Fibroblast of peridontal ligament (primary cell): ENCODE measurements around the gene BAIAP2L1.
A peak's percentile ranks its signal among the peaks of the same experiment; 100 is the strongest.
"Not testable (repeated sequence)": the region's sequence is repeated elsewhere in the genome, so short reads cannot be mapped to it uniquely, and the experiment has no call there.

Experiments used
- DNase-seq: peaks from one replicate; pipeline ENCODE4 v3.0.0-alpha.2; 2010; ENCODE audit errors: extremely low read depth

Gene BAIAP2L1

GRCh38 chr7:98400542-98401340, at the start of gene BAIAP2L1:
TSS of gene BAIAP2L1 (minus strand) at chr7:98401090. CDS start at chr7:98400852, 238 bp downstream.
- no peak for DNase-seq

- DNase-seq: no peak
Observed at GRCh38 chr7:98448766-98449165, 47.9 kb upstream of the BAIAP2L1 start.

GRCh38 chr7:98440992-98441391, 40.1 kb upstream of the BAIAP2L1 start:
- not testable (repeated sequence) for DNase-seq

GRCh38 chr7:98439484-98439883, 38.6 kb upstream of the BAIAP2L1 start:
- DNase-seq: no peak

GRCh38 chr7:98434087-98434486, 33.2 kb upstream of the BAIAP2L1 start:
- no peak for DNase-seq

- DNase-seq: no peak
Observed at GRCh38 chr7:98429799-98430198, 28.9 kb upstream of the BAIAP2L1 start.

GRCh38 chr7:98423043-98423442, 22.2 kb upstream of the BAIAP2L1 start:
- DNase-seq: no peak

- no peak for DNase-seq
Observed at GRCh38 chr7:98420966-98421612, 20.2 kb upstream of the BAIAP2L1 start.

- DNase-seq: not testable (repeated sequence)
Observed at GRCh38 chr7:98419988-98420387, 19.1 kb upstream of the BAIAP2L1 start.

GRCh38 chr7:98419316-98419691, 18.4 kb upstream of the BAIAP2L1 start:
- DNase-seq: not testable (repeated sequence)

- DNase-seq: peak; percentile 84
Observed at GRCh38 chr7:98418636-98419315, 17.9 kb upstream of the BAIAP2L1 start.

- no peak for DNase-seq
Observed at GRCh38 chr7:98418271-98418635, 17.4 kb upstream of the BAIAP2L1 start.

- DNase-seq: peak; percentile 54
Observed at GRCh38 chr7:98417604-98418270, 16.8 kb upstream of the BAIAP2L1 start.

- no peak for DNase-seq
Observed at GRCh38 chr7:98414205-98414900, 13.5 kb upstream of the BAIAP2L1 start.

GRCh38 chr7:98413655-98414054, 12.8 kb upstream of the BAIAP2L1 start:
- DNase-seq: not testable (repeated sequence)

GRCh38 chr7:98409843-98410242, 9.0 kb upstream of the BAIAP2L1 start:
- DNase-seq: no peak

- DNase-seq: not testable (repeated sequence)
Observed at GRCh38 chr7:98408146-98408545, 7.3 kb upstream of the BAIAP2L1 start.

- no peak for DNase-seq
Observed at GRCh38 chr7:98406827-98407226, 5.9 kb upstream of the BAIAP2L1 start.

- no peak for DNase-seq
Observed at GRCh38 chr7:98404840-98405239, 4.0 kb upstream of the BAIAP2L1 start.

GRCh38 chr7:98399890-98400541, 874 bp downstream of the BAIAP2L1 start:
- no peak for DNase-seq

GRCh38 chr7:98399462-98399861, 1.4 kb downstream of the BAIAP2L1 start:
- no peak for DNase-seq
